Measurements from ENCODE around the gene DZANK1. TPM values are rescaled to one million over a fixed set of nuclear protein-coding genes. Genes with fewer than 3 reads are reported as not detected.
"Not testable (repeated sequence)": the region's sequence is repeated elsewhere in the genome, so short reads cannot be mapped to it uniquely, and the experiment has no call there.

The DZANK1 gene
- total RNA-seq, 4 donors from 2014 or later = 0.18 to 1.0 (median 0.62) TPM

DNA sequence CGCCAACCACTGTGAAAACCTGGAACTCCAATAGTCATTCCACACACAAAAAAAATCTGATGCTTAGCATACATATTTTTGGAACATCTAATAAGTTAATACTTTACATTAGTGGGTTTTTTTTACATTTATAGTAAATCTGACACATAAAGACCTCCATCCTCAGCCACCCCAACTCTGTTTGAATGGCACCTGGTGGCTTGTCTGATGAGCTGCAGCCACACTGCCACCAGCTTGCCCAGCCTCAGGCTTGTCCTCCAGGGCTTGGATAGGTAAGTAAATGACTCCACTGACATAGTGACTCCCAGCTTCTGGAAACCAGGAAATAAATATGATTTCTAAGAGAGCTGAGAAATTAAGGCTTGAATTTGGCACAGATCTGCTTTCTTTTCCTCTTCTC lies 107.0 kb downstream of the DZANK1 start:
- Histone ChIP-seq H3K27ac (no peak overlapping the region), H3K9me3 (no peaks in the 10 kb centered on the region), H3K36me3 (no peaks in the 10 kb centered on the region), H3K4me3 (no peak overlapping the region), H3K4me1 (no peaks in the 10 kb centered on the region), H3K27me3 (no peaks in the 10 kb centered on the region)
- in situ Hi-C loops (cut with MboI; ENCODE audit: low sequenced_read_pairs in 4 of 4) = loop anchor here in 1 of 4 donors (10.0 kb wide), 1 partner anchor 55 kb away; no protein-coding TSS in a partner anchor
- ATAC-seq (no peak), DNase-seq (no peak)
- intact Hi-C loops (cut with DNase I; ENCODE audit: low total_unique reads) = no loop called here
- TF ChIP-seq POLR2A (IDR thresholded peaks at IDR 0.05) = no peak
- TF ChIP-seq, protein P1, sequence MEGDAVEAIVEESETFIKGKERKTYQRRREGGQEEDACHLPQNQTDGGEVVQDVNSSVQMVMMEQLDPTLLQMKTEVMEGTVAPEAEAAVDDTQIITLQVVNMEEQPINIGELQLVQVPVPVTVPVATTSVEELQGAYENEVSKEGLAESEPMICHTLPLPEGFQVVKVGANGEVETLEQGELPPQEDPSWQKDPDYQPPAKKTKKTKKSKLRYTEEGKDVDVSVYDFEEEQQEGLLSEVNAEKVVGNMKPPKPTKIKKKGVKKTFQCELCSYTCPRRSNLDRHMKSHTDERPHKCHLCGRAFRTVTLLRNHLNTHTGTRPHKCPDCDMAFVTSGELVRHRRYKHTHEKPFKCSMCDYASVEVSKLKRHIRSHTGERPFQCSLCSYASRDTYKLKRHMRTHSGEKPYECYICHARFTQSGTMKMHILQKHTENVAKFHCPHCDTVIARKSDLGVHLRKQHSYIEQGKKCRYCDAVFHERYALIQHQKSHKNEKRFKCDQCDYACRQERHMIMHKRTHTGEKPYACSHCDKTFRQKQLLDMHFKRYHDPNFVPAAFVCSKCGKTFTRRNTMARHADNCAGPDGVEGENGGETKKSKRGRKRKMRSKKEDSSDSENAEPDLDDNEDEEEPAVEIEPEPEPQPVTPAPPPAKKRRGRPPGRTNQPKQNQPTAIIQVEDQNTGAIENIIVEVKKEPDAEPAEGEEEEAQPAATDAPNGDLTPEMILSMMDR (IDR thresholded peaks at IDR 0.05 in 4 of 5, conservative IDR thresholded peaks at IDR 0.05 in 1 of 5) = no peak

DNA sequence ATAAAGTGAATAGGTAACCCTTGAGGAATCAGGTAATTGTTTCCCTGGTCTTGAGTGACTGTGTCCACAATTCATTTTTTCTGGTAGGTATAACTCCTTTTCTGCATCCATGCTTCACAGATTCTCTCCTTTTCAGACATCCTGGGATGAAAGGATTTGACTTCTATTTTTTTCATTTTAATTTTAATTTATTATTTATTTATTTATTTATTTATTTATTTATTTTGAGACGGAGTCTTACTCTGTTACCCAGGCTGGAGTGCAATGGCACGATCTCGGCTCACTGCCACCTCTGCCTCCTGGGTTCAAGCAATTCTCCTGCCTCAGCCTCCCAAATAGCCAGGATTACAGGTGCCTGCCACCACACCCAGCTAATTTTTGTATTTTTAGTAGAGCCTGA lies 117.1 kb downstream of the DZANK1 start:
- H3K9me3 ChIP-seq; DNase-seq; intact Hi-C loops (cut with DNase I; ENCODE audit: low total_unique reads); H3K27me3 ChIP-seq; H3K4me1 ChIP-seq; H3K4me3 ChIP-seq; H3K36me3 ChIP-seq; H3K27ac ChIP-seq; ATAC-seq; in situ Hi-C loops (cut with MboI; ENCODE audit: low sequenced_read_pairs in 4 of 4): not testable (repeated sequence)

MicroRNAs within 50 kb of the gene (microRNA counts, 767-probe panel; counts per million panel counts)
- microRNA hsa-miR-3192 = 356 to 448 counts per million in 2 donors

Small RNAs within 50 kb of the gene (microRNA-seq; reads per million reads assigned to microRNA genes)
- 0 to 3.4 reads per million in 2 donors for gene MIR3192 (ENCODE audit: borderline replicate concordance in 2 of 2)

Other genes with a start within 250 kb of the DZANK1 start
- 10 to 100 TPM in 3 of 4 donors, 1 to 10 TPM in 1; 6.9 to 15.8 (median 11.0) TPM for gene ZNF133, start 178.5 kb downstream of the DZANK1 start, total RNA-seq
- 1 to 10 TPM; 6.0 to 8.7 (median 6.8) TPM for gene POLR3F, start 360 bp upstream of the DZANK1 start, total RNA-seq
- 10 to 100 TPM in 1 of 4 donors, 1 to 10 TPM in 3; 3.0 to 17.5 (median 6.1) TPM for gene RBBP9, start 30.2 kb upstream of the DZANK1 start, total RNA-seq
- gene SEC23B, start 40.9 kb upstream of the DZANK1 start, total RNA-seq = 10 to 100 TPM in 1 of 4 donors, 1 to 10 TPM in 3; 7.2 to 10.7 (median 8.1) TPM
- gene SMIM26, start 100.4 kb upstream of the DZANK1 start, total RNA-seq = 100 to 1,000 TPM; 203 to 374 (median 286) TPM
- 10 to 100 TPM; 18.0 to 33.0 (median 26.5) TPM for gene DTD1, start 121.0 kb upstream of the DZANK1 start, total RNA-seq